HG02885 (cell line): ENCODE measurements around the gene TEX13D.
"Not testable (repeated sequence)": the region's sequence is repeated elsewhere in the genome, so short reads cannot be mapped to it uniquely, and the experiment has no call there.

Source experiments
- ATAC-seq: cut with Tn5 transposase; IDR thresholded peaks from one replicate; pipeline ENCODE4 v1.9.1; 2021; ENCODE audit warnings: mild to moderate bottlenecking; ENCODE audit not compliant: unreplicated experiment, poor library complexity

Gene TEX13D

DNA sequence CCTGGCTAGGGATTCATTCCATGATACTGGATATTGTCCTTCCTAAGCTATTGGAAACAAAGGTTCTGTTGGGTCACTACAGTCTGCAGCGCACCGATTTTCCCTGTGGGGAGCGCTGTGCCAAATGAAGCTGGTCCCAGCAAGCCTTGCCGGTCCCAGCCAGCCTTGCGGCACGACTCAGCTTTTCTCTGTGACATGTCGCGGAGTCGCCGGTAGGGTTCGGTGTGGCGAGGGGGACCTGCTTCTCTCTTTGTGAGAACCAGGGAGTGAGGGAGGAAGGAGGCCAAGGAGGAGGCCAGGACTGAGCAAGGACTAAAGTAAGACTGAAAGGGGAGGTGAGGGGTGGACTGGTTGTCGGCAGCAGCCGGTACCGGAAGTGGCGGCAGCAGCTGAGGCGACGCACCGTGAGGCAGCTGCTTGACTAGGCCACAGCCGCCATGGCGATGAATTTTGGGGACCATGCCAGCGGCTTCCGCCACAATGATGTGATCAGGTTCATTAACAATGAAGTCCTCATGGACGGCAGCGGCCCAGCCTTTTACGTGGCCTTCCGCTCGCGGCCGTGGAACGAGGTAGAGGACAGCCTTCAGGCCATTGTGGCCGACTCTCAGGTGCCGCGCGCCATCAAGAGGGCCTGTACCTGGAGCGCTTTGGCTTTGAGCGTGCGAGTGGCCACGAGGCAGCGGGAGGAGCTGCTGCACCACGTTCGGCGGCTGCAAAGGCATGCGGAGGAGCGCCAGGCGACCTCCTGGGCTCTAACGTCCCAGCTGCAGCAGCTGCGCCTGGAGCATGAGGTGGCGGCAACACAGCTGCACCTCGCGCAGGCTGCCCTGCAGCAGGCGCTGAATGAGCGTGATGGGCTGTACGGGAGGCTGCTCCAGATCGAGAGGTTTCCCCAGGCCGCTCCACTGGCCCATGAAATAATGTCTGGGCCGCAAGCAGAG is at the start of gene TEX13D:
TEX13D (plus strand) TSS at position 180 of the 944 bp plus-strand sequence; CDS start at position 438, 258 bp downstream.
- ATAC-seq, result no peak

DNA sequence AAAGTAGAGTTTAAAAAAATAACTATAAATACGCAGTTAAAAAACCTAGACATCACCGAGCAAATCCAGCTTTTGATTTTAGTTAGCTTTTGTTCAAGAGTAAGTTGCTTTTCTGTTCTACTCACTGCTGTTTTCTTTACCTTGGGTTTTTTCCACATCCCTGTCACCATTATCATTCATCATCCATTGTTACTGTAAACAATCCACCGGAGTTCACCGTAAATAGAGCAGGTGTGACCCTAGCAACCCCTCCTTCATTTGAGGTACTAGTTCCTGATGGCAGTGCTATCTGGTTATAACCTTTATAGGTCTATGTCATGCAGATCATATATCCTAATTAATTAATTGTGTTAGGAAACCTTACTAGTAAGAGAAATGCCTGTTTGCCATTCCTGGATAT is 43.0 kb upstream of the TEX13D start:
- no peak for ATAC-seq

DNA sequence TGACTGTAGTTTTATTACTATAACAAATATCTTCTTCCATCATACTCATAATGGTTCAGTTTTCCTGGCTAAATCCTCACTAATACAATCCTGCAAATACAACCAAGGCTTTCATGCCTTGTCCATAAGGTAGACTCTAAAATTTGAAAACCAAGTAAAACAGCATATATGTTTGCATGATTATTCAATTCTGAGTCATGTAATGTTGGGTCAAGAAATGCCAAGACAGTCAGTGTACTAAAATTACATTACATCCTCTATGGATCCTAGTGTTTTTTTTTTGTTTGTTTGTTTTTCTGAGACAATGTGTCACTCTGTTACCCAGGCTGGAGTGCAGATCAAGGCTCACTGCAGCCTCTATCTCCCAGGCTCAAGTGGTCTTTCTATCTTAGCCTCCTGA is 38.6 kb upstream of the TEX13D start:
- no peak for ATAC-seq

DNA sequence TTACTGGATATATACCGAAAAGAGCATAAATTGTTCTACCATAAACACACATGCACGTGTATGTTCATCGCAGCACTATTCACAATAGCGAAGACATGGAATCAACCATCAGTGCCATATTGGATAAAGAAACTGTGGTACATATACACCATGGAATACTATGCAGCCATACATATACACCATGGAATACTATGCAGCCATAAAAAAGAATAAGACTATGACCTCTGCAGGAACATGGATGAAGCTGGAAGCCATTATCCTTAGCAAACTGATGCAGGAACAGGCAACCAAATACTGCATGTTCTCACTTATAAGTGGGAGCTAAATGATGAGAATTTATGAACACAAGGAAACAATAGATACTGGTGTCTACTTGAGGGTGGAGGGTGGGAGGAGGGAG is 33.1 kb upstream of the TEX13D start:
- not testable (repeated sequence) for ATAC-seq

DNA sequence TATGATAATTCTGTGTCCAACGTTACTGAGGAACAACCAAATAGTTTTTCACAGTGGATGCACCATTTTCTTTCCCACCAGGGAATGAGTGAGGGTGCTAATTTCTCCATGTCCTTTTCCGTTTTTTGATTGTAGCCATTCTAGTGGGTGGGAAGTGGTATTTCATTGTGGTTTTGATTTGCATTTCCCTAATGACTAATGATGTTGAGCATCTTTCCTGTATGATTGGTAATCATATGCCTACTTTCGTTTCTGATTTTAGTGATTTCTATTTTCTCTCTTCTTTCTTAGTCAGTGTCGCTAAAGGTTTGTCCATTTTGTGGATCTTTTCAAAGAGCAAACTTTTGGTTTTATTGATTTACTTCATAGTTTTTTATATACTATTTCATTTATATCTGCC is 32.1 kb upstream of the TEX13D start:
- no peak for ATAC-seq

DNA sequence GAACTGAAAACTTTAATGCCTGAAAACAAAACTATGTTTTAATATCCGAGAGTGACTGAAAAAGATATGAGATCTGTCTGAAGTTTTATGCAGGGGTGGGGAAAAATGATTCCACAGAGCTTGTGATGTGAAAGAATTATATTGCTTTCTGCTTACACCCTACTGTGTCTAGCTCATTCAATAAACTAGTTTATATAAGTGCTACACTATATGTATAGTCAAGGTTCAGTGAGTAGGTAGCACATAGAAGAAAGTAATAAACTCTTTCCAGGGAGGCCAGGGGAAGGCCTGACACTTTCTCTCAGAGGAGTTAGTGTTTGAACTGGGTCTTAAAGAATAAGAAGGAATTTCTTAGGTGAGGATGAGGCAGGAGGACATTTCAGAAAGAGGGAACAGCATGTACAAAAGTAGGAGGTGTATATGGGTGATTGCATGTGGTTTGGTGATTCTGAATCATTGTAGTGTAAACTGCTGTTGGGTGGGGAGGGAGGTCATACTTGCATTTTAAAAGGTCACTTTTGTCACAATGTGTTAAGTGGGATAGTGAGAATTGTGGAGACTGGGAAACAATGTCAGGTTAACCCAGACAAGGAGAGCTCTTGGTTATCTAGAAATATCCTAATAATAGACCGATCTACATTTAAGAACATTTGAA is 25.1 kb upstream of the TEX13D start:
- no peak for ATAC-seq

DNA sequence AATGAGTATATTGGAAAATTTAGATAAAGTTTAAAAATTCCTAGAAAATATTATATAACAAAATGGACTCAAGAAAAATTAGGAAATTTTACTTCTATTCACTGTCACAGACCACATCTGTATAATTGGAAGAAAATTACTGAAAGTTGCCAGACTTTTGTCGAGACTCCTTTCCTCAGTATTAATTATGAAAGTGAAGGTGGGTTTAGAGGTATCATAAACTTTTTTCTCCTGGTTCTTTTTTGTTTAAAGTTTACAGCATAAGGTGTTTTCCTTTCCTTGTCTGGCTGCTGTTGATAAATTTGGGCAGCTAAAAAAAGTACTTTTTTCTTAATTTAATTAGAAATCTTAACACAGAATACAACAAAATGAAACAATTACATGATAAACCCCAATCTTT is 6.7 kb upstream of the TEX13D start:
- no peak for ATAC-seq

DNA sequence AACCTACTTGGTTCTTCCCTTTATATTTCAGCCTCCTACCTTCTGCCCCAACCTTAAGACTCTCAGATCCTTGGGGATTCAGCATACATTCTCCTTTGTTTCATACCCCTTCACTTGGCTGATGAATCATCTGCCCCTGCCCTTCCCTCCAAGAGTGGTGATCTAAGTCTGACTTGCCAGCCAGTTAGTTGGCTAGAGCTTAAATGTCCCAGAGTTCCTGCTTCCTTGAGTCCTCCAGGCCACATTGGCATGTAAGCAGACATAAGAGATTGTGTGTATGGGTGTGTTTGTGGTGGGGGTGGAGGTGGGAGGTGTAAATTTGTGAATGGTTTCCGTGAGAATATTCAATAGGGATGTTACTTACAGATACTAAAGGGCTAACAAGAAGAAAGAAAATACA is 3.7 kb upstream of the TEX13D start:
- ATAC-seq, result no peak

DNA sequence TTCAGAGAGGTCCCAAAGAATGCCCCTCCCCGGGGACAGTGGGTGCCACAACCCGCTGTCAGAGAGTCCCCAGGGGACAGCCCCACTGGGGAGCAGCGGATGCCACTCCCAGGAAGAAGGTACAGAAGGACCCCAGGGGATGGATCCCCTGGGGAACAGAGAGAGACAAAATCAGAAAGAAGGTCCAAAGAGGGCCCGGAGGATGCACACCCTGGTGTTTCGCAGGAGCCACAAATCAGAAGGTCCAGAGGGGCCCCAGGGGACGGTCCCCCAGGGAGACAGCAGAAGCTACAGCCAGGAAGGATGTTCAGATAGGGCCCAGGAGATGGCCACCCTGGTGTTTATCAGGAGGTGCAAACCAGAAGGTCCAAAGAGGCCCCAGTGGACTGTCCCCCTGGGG is 1.4 kb downstream of the TEX13D start:
- ATAC-seq, result no peak

DNA sequence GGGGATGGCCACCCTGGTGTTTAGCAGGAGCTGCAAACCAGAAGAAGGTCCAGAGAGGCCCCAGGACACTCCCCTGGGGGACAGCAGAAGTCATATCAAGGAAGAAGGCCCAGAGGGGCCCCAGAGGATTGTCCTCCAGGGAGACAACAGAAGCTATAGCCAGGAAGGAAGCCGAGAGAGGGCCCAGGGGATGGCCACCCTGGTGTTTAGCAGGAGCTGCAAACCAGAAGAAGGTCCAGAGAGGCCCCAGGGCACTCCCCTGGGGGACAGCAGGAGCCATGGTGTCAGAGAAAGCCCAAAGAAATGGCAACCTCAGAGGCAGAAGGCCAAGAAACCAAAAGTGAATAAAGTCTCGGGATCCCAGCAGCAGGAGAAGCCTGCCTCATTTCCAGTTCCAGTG is 2.1 kb downstream of the TEX13D start:
- ATAC-seq, result not testable (repeated sequence)

DNA sequence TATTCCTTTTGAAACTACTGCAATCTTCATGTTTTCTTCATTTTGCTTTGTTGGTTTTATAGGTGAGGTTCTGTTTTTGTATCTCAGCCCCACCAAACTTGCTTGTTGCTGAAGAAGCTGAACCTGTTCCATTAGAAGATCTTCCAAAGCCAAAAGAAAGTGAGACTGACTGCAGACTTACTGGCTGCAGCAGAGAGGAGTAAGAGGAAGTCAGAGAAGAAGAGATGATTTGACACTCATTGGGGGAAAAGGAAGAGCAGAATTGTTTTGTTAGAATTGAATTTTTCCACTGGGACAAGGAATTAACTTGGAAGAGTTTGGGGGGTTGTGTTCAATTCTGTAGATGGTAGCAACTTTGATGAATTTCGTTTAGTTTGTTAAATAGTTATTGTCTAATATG is 3.1 kb downstream of the TEX13D start:
- ATAC-seq, result no peak

DNA sequence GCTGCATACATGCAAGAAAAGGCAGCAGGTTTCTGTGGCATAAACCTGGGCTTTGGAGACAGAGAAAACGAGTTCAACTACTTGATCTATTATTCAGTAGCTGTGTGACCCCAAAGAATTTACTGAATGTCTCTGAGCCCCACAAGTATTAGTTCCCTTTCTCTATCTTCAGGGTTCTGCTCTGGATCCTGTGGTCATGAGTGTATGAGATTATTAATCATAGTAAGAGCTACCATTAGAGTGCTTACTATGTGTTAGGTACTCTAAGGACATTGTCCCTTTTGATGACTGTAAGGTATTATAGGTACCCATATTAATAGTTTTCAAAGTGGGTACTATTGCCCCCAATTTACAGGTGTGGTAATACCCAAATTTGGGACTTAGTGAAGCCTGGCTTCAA is 5.5 kb downstream of the TEX13D start:
- ATAC-seq, result no peak

DNA sequence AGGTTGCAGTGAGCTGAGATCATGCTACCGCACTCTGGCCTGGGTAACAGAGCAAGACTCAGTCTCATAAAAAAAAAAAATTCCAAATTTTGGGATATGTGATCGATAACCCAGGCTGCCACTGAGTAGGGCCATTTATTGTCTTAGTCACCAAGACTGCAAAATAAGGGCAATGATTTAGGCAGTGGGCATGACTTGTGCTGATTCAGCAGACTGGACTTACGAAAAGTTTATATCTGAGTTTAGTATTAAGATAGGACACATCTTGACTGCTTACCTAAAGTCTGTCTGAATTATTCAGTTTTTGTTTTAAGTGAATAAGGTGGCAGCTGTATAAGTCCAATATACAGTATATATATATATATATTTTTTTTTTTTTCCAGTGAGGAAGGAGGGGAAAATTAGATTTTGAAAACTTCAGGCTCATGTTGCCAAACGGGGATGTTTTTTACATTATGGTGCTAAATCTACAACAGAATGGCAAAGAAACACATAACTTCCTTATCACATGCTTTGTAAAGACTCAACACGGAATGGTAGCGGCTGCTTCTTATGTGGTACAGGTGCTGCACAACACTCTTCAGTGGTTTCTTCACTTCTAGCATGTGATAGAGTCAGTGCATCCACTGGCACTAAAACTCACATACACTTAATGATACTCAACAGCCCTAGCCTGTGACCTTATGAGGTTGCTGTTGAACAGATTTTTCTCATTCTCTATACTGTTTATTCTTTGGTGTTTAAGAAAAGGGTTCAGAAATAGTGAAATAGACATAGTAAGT is 6.5 kb downstream of the TEX13D start:
- no peak for ATAC-seq

DNA sequence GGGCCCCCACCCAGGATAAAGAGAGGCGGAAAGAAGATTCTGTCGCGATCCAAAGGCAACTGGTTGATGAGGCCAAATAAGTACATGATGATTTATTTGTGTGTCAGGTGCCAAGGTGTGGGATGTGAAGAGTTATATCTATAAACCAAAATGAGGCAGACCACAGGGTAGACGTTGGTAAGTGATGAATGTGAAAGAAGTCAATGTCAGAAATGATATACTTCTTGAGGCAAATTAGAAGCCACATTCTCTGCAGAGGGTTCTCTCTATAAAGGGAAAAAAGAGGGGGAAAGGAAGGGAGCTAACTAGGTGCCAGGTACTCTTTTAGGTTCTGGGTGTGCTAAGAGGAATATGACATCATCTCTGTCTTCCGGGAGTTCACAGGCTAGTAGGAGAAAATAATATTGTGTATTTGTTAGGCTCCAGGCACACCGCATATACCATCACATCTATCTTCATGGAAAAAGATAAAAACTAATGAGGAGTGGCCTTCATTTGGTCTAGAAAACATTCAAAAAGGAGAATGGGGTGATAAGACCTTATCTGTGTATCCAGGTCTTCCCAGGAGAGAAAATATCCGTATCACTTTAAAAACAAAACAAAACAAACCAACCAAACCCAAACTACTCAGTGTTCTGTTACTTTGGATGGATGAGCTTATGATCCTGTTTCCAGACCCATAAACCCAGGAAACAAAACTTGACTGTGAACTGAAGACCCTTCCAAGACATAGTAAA is 9.1 kb downstream of the TEX13D start:
- no peak for ATAC-seq

DNA sequence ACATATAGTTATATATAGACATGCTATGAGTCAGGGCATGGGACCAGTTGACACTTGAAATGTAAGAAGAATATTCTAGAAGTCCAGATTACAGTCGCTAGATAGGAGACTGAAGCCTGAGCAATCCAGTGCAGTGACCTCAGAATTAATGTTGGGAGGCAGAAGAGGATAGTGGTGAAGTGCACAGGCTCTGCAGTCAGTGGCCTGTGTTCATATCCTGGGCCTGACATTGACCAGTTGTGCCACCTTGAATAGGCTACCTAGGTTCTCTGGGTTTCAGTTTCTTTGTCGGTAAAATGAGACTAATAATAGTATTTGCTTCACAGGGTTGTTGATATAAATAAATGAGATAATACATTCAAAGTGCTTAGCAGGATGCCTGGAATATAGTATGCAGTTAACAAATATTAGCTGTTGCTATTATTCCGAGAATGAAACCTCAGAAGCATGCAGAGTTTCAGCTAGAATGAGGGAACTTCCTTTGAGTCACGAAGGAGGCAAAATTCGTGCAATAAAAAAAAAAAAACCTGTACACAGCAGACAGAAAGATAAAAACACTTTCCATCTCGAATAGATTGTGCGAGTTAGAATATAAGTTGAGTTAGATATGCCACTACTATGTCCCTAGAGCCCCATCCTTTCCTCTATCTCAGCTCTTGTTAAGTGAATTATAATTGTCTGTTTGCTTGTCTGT is 9.9 kb downstream of the TEX13D start:
- no peak for ATAC-seq

DNA sequence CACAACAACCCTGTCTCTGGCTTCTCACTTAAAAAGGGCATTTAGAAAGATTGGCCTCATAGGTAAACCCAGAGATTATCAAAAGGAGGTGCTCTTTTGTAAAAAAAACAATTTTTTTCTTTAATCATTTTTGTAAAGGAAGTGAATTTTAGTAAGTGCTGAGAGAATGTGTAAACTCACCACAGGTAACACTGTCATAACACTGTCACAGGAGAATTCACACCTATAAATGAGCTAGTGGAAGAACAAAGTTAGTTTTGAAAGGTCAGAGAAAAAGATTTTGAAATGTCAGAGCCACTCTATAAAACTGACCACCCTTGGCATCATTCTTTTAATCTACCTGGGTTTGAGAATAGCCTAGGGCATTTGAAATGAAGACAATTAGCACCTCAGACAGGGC is 10.6 kb downstream of the TEX13D start:
- no peak for ATAC-seq

DNA sequence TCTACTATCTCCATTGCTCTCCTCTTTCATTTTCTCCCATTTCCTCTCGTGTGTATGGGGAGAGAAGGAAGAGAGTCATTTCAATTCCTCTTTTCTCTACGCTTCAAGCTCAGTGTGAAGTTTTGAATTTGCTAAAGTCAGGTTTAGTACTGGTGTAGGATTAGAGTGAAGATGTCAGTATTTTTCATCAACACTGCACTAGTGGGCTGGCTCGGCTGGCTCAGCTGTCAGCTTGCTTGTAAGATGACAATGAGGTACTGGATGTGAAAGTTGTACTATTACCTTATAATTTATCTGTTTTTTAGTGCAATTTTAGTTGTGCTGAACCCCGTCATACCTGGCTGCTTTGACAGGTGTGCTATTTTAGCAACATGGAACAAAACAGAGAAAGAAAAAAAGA is 11.8 kb downstream of the TEX13D start:
- peak; percentile 44 for ATAC-seq

DNA sequence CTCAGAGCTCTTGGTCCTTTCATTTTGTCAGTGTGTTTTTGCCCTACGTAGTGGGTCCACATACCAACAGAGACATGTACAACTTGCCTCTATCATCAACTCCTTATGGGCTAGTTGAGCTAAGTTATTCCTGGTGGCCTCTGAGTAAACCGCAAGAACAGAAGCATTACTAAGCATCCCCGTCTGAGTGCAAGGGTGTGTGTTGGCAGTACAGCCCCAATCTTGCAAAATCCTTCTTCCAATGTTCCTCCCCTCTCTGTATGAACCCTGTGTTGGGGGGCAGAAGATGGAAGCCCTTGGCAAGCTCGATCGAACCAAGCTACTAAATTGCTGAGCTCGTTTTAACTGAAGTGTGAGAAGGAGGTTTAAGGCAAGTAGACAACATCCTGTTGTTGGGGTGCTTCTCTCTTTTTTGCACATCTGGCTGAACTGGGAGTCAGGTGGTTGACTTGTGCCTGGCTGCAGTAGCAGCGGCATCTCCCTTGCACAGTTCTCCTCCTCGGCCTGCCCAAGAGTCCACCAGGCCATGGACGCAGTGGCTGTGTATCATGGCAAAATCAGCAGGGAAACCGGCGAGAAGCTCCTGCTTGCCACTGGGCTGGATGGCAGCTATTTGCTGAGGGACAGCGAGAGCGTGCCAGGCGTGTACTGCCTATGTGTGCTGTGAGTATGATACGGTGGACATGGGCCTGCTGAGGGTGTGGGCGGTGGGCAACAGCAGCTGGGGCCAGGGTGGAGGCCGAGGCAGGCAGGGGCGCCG is 13.8 kb downstream of the TEX13D start, which contains the start of gene SH2D1A:
SH2D1A (plus strand) TSS at position 447 of the 760 bp plus-strand sequence; CDS start at position 527, 80 bp downstream.
- ATAC-seq, result no peak

DNA sequence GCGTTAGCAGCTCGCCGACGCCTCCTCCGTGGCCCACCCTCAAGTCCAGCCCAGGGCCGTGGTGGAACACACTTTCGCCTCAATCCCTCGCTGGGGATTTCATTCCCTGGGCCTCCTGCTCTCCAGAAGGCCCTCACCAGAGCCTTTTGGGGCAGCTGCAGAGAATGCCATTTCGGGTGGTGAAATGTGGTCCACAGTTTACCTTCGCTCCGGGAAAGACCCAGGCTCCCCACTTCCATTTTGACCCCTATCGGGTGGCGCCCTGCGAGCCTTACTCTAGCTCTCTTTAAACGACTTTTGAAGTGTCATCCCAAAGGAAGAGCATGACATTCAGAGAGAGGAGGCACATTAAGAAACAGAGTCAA is 14.4 kb downstream of the TEX13D start:
- no peak for ATAC-seq
